Coronary artery (tissue), 2 donors: ENCODE data around the gene ITGAE.
A peak's percentile ranks its signal among the peaks of the same experiment; 100 is the strongest.

Experiments used
- DNase-seq: peaks from one replicate; pipeline ENCODE4 v3.0.0-alpha.2; 2017; ENCODE audit warnings: low spot score
- H3K27ac ChIP-seq, 2 donors: fragments of 200-600 bp; sonication (generic); one replicate each; pipeline ENCODE4 v1.5.1; 2016 to 2019
- H3K4me3 ChIP-seq: fragments of 200-600 bp; sonication (generic); 2 replicates; pipeline ENCODE4 v1.5.1; 2016; ENCODE audit warnings: mild to moderate bottlenecking, moderate library complexity
- CTCF ChIP-seq: fragments of 200-600 bp; sonication (generic); IDR thresholded peaks from one replicate; pipeline ENCODE4 v1.5.1; 2019; ENCODE audit warnings: antibody characterized with exemption

Gene ITGAE

GRCh38 chr17:3802461-3803307 is 1.7 kb upstream of the ITGAE start:
- DNase-seq, result no peak
- peak overlapping the region in 1 of 2 donors; percentile 43 for H3K27ac ChIP-seq
- no peak for TF ChIP-seq CTCF
- H3K4me3 ChIP-seq, result no peak overlapping the region

- Histone ChIP-seq H3K27ac (no peak overlapping the region), H3K4me3 (no peak overlapping the region)
- DNase-seq, result no peak
- TF ChIP-seq CTCF, result no peak
Observed at GRCh38 chr17:3801792-3802191, 804 bp upstream of the ITGAE start.

GRCh38 chr17:3801347-3801746 is 359 bp upstream of the ITGAE start:
- no peak for DNase-seq
- no peak for TF ChIP-seq CTCF
- no peak overlapping the region for H3K27ac ChIP-seq
- H3K4me3 ChIP-seq, result no peak overlapping the region

- no peak overlapping the region for H3K4me3 ChIP-seq
- no peak for DNase-seq
- H3K27ac ChIP-seq, result no peak overlapping the region
- no peak for TF ChIP-seq CTCF
Observed at GRCh38 chr17:3799181-3799945, 1.6 kb downstream of the ITGAE start.

- H3K27ac ChIP-seq, result no peak overlapping the region
- TF ChIP-seq CTCF, result no peak
Observed at GRCh38 chr17:3798273-3799180, 2.5 kb downstream of the ITGAE start.

GRCh38 chr17:3796822-3797170 is 4.2 kb downstream of the ITGAE start:
- Histone ChIP-seq H3K27ac (no peak overlapping the region), H3K4me3 (no peak overlapping the region)
- no peak for TF ChIP-seq CTCF
- DNase-seq, result no peak

More at GRCh38 chr17:3798273-3799180, 2.5 kb downstream of the ITGAE start:
- H3K4me3 ChIP-seq, result no peak overlapping the region
- no peak for DNase-seq
